ENCODE results near the gene SFRP5.

DNA sequence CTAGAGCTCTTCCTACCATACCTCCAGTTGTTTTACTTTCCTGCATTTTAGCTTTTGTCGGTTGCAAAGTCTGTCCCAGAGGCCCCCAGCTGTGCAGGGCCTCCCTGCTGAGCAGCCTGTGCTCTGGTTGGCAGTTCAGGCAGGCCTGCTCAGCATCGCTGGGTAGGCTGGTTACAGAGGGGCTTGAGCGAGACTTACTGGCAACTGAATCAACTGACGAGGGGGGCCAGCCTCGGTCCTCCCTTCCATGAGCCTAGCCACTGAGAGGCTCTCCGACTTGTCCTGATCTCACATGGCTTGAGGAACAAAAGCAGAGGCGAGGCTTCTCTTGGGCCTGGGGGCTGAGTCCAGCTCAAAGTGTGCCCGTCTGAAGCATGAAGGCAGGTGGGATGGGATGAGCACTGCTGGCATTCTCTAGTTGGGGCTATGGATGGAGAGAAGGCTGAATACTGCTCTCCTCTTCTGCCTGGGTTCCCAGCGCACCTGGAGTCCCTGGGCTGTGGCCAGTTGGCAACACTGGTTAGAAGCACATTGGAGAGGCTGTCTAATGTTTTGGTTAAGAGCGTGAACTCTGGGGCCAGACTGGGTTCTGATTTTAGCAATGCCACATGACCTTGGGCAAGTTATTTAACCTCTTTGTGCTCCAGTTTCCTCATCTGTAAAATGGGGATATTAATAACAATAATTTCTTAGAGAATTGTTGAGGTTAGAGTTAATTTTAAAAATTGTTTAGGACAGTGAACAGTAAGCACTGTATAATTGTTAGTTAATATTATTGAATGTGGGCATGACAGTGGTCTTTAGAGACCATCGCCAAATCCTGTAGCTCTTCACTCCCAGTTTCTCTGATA lies 6.9 kb upstream of the SFRP5 start:
- TF ChIP-seq, protein P1, sequence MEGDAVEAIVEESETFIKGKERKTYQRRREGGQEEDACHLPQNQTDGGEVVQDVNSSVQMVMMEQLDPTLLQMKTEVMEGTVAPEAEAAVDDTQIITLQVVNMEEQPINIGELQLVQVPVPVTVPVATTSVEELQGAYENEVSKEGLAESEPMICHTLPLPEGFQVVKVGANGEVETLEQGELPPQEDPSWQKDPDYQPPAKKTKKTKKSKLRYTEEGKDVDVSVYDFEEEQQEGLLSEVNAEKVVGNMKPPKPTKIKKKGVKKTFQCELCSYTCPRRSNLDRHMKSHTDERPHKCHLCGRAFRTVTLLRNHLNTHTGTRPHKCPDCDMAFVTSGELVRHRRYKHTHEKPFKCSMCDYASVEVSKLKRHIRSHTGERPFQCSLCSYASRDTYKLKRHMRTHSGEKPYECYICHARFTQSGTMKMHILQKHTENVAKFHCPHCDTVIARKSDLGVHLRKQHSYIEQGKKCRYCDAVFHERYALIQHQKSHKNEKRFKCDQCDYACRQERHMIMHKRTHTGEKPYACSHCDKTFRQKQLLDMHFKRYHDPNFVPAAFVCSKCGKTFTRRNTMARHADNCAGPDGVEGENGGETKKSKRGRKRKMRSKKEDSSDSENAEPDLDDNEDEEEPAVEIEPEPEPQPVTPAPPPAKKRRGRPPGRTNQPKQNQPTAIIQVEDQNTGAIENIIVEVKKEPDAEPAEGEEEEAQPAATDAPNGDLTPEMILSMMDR (IDR thresholded peaks at IDR 0.05): no peak
- TF ChIP-seq EZH2 (IDR thresholded peaks at IDR 0.05) (no peak), EZH2phosphoT487 (IDR thresholded peaks at IDR 0.05) (no peak)
